Kidney (tissue), 14 donors: ENCODE data around the gene CACNA1A. TPM values are rescaled to one million over a fixed set of nuclear protein-coding genes. Genes with fewer than 3 reads are reported as not detected.

ENCODE experiments used
- DNase-seq, 5 donors: peaks; one replicate each; pipeline ENCODE4 v3.0.0-alpha.2; 2013 to 2020
- FAIRE-seq: peaks from 2 replicates; lab custom pipeline; 2012; peaks lifted over from hg19 to GRCh38; lab: Jason Lieb, UNC
- H3K27ac ChIP-seq, 2 donors: one replicate each; pipeline ENCODE4 v1.7.0; 2013; ENCODE audit warnings: low read depth in 2 of 2, low read length in 2 of 2, inconsistent platforms in 1 of 2
- H3K27me3 ChIP-seq: one replicate; pipeline ENCODE4 v1.7.1; 2013; ENCODE audit warnings: low read length, inconsistent platforms; ENCODE audit not compliant: control insufficient read depth, insufficient read depth
- H3K36me3 ChIP-seq, 3 donors: one replicate each; pipeline versions ENCODE4 v1.7.0 to v1.7.1; 2013; ENCODE audit warnings: low read length in 3 of 3, control low read depth in 1 of 3, inconsistent platforms in 1 of 3; ENCODE audit not compliant: insufficient read depth in 3 of 3, control insufficient read depth in 2 of 3
- H3K4me1 ChIP-seq, 3 donors: one replicate each; pipeline versions ENCODE4 v1.7.0 to v1.7.1; 2013; ENCODE audit warnings: low read length in 3 of 3, inconsistent platforms in 1 of 3, low read depth in 1 of 3; ENCODE audit not compliant: control insufficient read depth in 2 of 3, insufficient read depth in 2 of 3
- H3K4me3 ChIP-seq, 3 donors: one replicate each; pipeline versions ENCODE4 v1.7.0 to v1.8.1; 2013; ENCODE audit warnings: low read length in 3 of 3, control low read depth in 1 of 3, inconsistent platforms in 1 of 3
- H3K9ac ChIP-seq, 3 donors: one replicate each; pipeline versions ENCODE4 v1.7.0 to v1.7.1; 2013; ENCODE audit warnings: low read length in 3 of 3, control low read depth in 1 of 3, inconsistent platforms in 1 of 3
- H3K9me3 ChIP-seq, 3 donors: one replicate each; pipeline versions ENCODE4 v1.7.0 to v1.7.1; 2013; ENCODE audit warnings: low read length in 3 of 3, control low read depth in 1 of 3, inconsistent platforms in 1 of 3; ENCODE audit not compliant: control insufficient read depth in 2 of 3, insufficient read depth in 1 of 3
- CTCF ChIP-seq: IDR thresholded peaks from 3 replicates; pipeline ENCODE4 v1.5.1; 2012; ENCODE audit warnings: mild to moderate bottlenecking, moderate library complexity, borderline replicate concordance; ENCODE audit not compliant: insufficient read depth; ENCODE audit errors: extremely low read depth
- intact Hi-C: fragments of 100-400 bp; cut with DNase I; formaldehyde crosslinking; loops from one replicate; pipeline ENCODE4 v1.11.1; 2022
- polyA plus RNA-seq: library from polyadenylated mRNA; stranded (reverse); fragments of 350-450 nt; fragmentation: Illumina TruSeq; extraction: RNeasy Lipid Tissue Mini Kit (QIAGEN cat#74804); gene quantifications from one replicate; pipeline ENCODE4 v1.2.3, GENCODE V29; 2014; ENCODE audit warnings: low read depth, low replicate concordance; ENCODE audit not compliant: insufficient read depth
- total RNA-seq: library from RNA; stranded (reverse); fragmentation: NEBNext Ultra II Directional; extraction: Animal tissue kit (Norgen Biotek cat#: 25700); gene quantifications from one replicate; pipeline ENCODE4 v1.2.1, GENCODE V29; 2021
- donor health status: control.
- donor health status: control.
- donor health status: control.
- donor health status: control.
- donor health status: control.
- donor health status: DM: yes; HTN: yes; CAD: no.
- donor health status: Normal renal cell carcinoma (clear cell type).

Gene CACNA1A
- total and polyA plus RNA-seq, 2 donors from 2014 or later: 0.30 to 1.7 TPM

- DNase-seq: peak in 4 of 5 donors; percentile 45 to 79 (median 70)
- no peak overlapping the region for H3K9ac ChIP-seq
- TF ChIP-seq CTCF: no peak
- no peaks in the 10 kb centered on the region for H3K36me3 ChIP-seq
- H3K4me3 ChIP-seq: no peak overlapping the region
- H3K4me1 ChIP-seq: no peaks in the 10 kb centered on the region
- no peak for FAIRE-seq
- no peaks in the 10 kb centered on the region for H3K27me3 ChIP-seq
- H3K27ac ChIP-seq: no peak overlapping the region
- no peaks in the 10 kb centered on the region for H3K9me3 ChIP-seq
- intact Hi-C loops: no loop called here
Observed at GRCh38 chr19:13441810-13442512, 64.3 kb downstream of the CACNA1A start.

GRCh38 chr19:13437919-13438618 is 68.2 kb downstream of the CACNA1A start:
- no peaks in the 10 kb centered on the region for H3K9me3 ChIP-seq
- H3K27me3 ChIP-seq: no peaks in the 10 kb centered on the region
- H3K4me3 ChIP-seq: no peak overlapping the region
- H3K9ac ChIP-seq: no peak overlapping the region
- intact Hi-C loops: no loop called here
- no peak for DNase-seq
- H3K27ac ChIP-seq: no peak overlapping the region
- no peak for FAIRE-seq
- H3K4me1 ChIP-seq: no peaks in the 10 kb centered on the region
- no peak for TF ChIP-seq CTCF
- H3K36me3 ChIP-seq: no peaks in the 10 kb centered on the region

GRCh38 chr19:13436352-13436751 is 69.9 kb downstream of the CACNA1A start:
- Histone ChIP-seq H3K4me3 (no peak overlapping the region), H3K27me3 (no peaks in the 10 kb centered on the region), H3K27ac (no peak overlapping the region), H3K9ac (no peak overlapping the region), H3K36me3 (no peaks in the 10 kb centered on the region), H3K4me1 (no peaks in the 10 kb centered on the region), H3K9me3 (no peaks in the 10 kb centered on the region)
- FAIRE-seq: no peak
- intact Hi-C loops: no loop called here
- TF ChIP-seq CTCF: no peak
- DNase-seq: no peak
